NCI-H146 (cell line): ENCODE data around the gene GPR17.

Experiments
- DNase-seq: peaks from one replicate; lab custom pipeline; 2025; lab: John Stamatoyannopoulos, UW

Gene GPR17

DNA sequence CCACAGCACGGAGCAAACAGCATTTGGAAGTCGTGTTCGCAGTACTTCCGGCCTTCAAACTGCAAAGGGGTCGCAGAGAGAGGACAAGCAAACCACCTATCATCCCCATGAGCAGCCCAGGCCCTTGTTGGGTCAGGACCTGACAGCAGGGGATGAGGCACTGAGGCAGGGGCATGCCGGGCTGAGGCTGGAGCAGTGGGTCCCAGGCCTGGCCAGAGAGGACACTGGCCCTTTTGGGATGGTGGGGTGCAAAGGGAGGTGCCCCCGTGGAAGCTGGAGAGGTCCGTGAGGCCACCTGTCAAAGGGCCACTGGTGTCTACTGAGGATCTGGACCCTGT lies 8.9 kb downstream of the GPR17 start:
- no peak for DNase-seq

DNA sequence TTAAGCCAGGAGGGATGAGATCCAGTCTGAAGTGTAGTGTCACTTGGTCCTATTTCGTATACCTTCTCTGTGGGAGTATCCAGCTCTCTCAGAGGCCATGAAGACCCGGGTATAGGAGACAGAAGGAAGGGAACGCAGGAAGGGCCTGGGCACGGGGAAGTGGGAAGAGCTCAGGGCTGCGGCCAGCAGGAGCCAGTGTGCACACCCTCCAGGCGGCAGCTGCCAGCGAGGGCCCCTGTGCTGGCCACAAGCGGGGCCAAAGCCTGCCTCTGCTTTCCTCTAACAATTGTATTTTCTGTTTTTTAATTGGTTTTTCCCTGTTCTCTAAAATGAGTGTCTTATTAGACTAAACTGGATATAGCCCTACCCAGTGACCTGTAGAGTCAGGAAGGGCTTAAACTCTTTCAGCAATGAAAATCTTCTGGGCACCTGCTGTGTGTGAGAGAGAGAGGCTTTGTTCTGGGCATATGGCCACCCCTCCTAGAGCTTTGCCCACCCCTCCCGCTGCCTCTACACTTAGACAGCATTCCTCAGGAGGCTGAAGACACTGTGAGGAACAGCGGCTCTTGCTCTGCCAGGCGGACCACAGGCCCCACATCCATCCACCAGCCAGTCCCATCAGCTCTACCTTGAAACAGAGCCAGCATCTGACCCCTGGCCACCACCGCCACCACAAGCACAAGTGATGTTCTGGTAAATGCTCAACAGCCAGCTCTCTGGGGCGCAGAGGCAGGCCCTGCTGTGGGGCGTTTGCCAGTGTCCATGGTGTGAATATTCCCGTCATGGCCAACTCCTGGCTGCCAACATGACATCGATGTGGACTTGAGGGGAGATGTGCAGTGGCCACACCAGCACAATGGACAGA lies 9.5 kb downstream of the GPR17 start:
- no peak for DNase-seq

DNA sequence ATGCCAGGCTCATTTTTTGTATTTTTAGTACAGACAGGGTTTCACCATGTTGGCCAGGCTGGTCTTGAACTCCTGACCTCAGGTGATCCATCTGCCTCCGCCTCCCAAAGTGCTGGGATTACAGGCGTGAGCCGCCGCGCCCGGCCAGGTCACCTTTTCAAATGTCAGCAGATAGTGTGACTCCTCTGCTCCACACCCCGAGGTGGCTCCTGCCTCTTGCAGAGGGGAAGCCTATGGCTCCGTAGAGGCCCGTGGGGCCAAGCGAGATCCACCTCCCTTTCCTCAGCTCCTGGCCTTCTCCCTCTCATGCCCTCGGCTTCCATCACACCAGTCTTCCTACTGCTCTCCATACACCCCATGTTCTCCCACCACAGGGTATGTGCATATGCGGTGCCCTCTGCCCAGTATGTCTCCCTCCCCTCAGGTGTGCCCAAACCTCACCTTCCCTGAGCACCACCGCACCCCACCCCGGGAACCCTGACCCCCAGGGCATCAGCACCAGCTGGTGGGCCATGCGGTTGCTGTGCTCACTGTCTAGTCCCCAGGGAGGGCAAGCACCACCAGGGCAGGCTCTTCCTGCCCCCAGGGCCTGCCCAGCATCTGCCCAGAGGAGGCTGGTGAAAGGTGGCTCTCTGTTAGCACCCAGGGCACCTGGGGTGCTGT lies 10.7 kb downstream of the GPR17 start:
- DNase-seq: no peak

DNA sequence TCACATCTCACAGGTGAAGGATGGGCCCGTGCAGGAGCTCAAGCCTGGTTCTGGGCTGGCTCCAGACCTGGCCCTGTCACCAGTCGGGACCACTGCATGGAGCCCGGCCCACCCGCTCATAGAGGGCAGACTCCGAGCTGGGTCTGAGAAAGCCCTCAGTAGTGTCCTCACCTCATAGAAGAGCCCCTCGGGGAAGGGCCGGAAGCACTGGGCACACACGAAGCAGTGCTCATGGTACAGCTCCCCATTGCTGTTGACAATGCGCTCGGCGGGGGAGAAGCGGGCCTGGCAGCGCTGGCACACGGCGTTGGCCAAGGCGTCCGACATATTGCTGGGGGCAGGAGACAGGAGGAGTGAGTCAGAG lies 11.3 kb downstream of the GPR17 start:
- no peak for DNase-seq

DNA sequence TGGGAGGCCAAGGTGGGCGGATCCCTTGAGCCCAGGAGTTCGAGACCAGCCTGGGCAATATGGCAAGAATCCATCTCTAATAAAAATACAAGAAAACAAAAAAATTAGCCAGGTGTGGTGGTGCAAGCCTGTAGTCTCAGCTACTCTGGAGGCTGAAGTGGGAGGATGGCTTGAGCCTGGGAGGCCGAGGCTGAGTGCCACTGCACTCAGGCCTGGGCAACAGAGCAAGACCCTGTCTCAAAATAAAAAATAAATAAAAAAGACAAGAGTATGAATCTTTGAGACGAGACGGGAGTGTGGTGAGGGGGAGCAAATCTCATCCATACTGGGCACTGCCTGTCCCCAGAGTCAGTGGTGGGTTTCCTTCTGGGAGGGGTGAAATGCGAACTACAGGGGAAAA lies 12.2 kb downstream of the GPR17 start:
- DNase-seq: no peak

DNA sequence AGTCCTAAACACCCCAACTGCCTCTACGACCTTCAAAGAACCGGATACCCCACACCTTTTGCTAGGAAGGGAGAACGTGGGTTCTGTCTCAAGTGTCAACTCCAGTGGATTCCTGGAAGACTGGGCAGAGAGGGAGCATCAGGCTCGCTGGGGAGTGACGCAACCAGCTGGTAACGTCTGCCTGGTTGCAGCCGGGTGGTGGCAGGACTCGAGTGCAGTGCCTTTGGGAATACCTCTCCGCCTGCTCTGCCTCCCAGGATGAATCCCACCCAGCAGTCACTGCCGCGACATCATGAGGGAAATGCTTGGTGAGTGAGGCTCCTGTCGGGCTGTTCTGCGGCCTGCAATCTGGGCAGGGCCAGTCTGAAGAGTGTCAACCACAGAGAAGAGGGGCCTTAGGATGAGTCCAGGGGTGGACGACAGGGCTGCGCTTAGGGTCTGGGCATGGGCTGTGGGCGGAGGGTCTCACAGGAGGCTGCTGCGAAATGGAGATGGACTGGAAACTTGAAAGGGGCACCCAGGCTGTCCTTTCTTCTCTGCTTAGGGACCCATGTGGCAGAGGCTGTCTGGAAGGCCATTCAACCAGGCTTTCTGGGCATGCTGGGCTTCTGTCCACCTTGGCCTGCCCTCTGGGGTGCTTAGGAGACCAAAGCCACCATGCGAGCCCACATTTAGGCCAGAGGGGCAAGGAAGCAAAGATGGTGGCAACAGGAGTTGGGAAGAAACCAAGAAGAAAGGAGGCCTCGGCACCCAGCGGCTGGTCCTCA lies 12.9 kb downstream of the GPR17 start:
- DNase-seq: no peak

DNA sequence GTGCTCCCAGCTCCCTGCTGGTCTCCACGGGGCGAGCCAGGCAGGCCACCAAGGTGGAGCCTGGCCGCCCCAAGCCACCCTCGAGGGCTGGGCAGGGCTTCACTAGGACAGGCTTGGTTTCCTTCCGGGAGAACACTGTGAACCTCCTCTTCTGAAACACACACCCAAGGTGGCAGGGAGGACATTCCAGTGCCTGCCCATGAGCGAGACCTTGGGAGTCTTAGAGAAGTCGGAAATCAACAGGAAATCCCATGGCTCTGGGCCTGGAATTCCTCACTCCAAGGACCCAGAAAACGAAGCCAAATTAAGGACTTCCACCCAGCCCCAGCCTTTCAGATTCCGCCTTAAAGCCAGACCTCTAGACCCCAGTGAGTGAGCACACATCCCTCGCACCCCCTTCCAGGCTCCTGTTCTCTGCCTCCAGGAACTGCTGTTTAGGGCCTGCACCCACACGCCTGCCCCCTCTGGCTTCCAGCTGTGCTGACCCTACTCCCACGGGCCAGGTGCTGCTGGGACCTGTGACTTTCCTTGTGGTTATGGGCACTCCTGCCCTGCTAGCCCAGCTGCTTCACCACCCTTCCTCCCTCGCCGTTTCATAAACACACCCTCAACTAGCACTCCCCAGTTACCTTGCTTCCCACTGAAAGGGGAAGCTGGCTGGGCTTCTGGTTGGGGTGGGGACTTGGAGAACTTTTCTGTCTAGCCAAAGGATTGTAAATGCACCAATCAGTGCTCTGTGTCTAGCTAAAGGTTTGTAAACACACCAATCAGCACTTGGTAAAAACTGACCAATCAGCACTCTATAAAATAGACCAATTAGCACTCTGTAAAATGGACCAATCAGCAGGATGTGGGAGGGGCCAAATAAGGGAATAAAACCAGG lies 13.7 kb downstream of the GPR17 start:
- DNase-seq: no peak

DNA sequence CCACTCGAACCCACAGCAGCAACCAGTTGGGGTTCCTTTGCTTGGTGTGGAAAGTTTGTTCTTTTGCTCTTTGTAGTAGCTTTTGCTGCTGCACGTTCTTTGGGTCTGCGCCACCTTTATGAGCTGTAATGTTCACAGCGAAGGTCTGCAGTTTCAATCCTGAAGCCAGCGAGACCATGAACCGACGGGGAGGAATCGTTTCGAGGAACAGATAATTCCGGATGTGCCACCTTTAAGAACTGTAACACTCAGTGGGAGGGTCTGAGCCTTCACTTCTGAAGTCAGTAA lies 14.3 kb downstream of the GPR17 start:
- no peak for DNase-seq

DNA sequence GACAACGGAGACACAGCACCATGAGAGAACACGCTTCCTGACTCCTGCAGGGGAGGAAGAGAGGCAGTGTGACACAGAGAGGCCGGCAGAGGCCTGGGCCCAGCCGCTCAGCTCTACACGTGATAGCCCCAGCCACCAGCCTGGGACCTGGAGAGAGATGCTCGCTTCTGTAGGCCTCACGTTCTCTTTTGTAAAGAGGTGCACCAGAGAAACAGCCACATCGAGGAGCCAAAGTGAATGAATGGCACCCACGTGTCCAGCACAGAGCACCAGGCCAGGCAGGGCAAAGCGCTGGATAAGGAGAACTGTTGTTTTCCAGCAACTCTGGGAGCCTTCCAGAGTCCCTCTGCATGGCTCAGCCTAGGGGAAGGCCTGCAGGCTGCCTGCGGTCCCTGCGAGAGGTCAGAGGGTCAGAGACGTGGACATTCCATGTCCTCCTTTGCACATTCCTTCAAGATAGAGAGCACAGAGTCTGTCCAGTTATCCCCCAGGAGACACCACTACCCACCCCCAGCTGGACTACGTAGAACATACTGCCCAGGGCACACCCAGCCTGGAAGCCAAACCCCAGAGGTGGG lies 15.2 kb downstream of the GPR17 start:
- DNase-seq: no peak

DNA sequence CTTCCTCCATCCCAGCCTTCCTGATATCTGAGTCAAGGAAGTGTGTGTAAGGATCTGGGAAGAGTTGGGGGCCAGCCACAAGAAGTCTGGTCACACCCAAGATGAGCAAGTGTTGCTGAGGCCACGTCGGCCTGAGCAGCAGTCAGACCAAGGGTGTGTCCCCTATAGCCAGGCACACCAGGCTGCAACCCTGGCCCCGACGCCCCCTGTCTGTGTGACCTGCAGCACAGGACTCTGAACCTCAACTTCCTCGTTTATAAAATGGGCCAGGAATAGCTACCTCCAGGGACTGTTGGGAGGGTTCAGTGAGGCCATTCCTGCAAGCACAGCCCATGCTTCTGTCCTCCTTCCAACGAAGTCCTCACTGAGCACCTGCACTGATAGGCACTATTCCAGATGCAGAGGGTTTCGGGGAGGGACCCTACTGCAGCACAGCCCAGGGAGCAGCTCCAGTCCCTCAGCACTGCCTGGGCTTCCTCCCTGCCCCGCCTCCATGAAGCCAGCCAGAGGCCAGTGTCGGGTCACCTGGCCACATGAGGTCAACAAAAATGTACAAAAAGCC lies 16.1 kb downstream of the GPR17 start:
- DNase-seq: no peak

DNA sequence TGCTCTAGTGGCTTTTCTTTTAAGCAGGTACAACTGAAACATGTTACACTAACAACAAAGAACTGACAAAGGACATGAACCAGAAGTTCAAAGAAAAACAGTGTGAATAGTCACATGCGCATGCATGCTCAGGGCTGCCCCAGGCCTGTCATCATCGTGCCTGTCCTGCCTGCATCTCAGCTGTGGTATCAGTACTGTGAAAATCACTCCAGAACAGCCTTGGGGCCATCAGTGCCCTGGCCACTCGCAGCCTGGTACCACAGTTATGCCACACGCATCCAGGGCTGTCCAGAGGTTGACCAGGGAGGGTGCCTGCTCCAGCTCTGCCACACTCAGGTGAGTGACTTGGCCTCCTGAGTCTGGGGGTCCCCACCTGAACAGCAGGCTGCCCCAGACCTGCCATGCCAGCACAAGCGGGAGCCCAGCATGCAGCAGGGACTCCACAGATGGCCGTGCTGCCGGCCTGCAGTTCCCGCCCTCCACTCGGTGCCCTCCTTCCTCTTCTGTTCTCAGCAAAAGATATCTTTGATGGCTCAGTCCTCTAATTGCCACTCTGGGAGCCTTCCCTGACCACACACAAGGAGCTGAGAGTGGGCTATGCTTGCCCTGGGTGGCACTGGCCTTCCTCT lies 17.1 kb downstream of the GPR17 start:
- DNase-seq: no peak

DNA sequence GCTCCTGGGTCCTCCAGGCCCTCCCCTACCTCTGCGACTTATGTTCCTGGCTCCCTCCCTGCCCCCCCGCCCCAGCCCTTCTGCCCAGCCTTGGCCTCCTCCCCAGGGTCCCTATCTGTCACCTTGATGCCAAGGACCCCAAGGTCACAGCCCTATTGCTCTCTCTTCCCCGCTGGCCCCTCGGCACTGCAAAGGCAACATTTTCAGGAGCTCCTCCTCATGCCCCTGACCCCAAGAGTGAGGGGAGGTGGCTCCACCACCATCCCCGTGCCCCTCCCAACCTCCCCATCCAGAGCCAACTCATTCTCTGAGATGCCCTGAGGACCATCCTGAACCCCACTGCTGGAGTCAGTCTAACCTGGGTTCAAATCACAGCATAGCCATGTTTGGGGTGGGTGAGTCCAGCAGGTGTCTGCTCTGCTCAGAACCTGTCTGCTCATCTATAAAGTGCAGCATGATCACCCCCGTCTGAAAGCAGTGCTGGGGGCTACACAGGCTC lies 17.7 kb downstream of the GPR17 start:
- no peak for DNase-seq

DNA sequence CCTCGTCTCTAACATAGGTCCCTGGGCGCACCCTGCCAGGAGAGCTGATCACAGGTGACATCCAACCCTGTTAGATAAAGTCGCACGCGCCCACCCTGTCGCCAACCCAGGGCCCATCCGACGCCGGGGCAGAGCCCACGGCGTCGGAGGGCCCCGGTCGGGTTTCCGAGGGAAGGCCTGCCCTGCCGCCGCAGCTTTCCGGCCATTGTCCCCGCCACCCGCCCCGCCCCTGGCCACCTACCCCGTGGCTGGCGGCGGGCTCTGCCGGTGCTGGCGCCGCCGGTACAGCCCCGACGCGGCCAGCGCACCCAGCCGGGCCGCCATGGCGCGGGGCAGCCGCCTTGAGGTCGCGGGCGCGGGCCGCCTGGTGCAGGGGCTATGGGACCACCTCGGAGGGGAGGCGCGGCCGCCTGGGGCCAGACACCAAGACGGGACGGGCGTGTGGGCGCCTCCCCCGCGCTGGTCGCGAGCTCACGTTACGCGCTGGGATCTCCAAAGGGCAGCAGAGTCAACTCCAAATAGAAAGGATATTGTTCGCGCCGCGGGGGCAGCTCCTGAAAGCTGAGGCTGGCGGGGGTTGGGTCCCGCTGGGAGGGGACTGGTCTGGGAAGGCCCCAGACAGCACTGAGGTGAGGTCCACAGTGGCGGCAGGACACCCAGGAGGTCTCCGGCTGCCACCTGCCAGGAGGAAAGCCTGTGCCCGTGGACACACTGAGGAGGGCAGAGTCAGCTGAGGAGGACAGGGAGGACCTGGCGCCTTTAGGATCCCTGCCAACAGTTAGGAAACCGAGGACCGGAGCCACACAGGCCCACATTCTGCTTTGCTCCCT lies 18.3 kb downstream of the GPR17 start:
- no peak for DNase-seq

DNA sequence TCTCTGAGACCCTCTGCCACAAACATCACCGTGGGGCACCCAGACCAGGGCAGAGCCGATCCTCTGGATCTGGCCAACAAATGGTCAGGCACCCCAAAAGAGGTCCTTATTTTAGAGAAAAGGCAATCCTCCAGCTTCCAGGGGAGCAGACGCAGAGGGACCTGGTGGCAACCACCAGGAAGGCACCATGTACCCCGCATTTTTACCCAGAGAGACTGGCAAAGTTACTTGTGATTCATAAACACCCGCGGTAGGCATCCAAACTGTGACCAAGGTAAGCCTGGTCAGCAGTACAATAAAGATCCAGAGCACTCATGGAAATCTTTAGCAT lies 18.9 kb downstream of the GPR17 start:
- DNase-seq: no peak

DNA sequence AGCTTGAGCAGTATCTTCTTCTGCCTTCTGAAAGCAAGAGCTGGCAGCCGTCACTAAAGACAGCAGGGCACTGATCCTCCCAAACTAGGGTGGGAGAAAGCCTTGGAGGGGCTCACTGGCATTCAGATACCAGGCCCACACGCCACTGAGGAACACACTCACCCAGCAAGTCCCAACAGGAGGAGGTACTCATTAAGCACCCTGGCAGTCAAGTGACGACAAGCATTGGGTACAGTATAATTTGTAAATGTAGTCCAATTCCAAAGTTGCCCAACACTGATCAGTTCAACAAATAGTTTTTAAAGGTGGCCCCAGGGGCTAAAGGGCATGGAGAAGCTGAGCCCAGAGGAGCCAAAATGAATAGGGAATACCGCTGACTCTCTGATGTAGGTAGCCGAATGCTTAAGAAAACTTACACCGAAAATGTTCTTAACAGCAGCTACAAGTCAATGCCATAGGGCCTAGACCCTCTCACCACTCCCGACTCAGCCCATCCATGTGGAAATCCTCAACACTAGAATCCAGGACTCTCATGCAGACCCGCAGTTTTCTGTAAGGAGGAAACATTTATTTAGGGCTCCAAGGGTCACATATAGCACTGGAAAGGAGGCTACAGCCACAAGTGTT lies 19.4 kb downstream of the GPR17 start:
- DNase-seq: no peak

DNA sequence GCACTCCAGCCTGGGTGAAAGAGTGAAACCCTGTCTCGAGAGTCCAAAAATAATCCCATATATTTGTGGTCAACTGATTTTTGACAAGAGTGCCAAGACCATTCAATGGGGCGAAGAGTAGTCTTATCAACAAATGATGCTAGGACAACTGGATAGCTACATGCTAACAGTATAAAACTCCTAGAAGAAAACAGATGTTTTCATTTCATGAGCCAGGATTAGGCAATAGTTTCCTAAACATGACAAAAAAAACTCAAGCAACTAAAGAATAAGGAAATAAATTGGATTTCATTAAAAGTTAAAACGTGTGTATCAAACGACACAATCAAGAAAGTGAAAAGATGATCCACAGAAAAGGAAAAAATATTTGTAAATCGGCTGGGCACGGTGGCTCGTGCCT lies 23.1 kb downstream of the GPR17 start:
- no peak for DNase-seq

DNA sequence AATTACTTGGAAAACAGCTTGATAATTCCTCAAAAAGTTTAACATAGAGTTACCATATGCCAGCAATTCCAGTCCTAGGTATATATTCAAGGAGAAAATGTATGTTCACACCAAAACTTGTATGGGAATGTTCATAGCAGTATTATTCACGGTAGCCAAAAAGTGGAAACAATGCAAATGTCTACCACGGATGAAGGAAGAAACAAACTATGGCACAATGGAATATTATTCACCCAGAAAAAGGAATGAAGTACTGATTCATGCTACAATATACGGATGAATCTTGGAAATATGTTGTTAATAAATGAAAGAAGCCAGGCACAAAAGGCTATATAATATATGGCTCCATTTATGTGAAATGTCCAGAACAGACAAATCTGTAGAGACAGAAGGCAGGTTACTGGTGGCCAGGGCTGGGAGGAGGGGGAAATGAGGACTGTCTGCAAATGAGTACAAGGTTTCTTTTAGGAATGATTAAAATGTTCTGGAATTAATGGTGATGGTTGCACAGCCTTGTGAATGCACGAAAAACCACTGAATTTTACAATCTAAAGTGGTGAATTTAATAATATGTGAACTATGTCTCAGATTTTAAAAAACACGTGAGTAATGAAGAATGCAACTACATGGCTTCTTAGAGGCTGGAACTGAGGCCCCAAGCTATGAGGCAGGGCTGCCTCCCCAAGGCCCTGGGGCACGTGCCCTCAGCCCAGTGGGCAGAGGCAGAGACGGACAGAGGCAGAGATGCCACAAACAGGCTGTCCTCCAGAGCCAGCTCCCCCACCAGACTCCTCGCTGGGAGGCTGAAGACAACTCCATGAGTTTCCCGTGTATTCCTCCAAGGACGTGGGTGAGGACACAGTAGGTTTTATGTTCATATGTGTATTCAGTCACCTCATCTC lies 24.4 kb downstream of the GPR17 start:
- DNase-seq: no peak

DNA sequence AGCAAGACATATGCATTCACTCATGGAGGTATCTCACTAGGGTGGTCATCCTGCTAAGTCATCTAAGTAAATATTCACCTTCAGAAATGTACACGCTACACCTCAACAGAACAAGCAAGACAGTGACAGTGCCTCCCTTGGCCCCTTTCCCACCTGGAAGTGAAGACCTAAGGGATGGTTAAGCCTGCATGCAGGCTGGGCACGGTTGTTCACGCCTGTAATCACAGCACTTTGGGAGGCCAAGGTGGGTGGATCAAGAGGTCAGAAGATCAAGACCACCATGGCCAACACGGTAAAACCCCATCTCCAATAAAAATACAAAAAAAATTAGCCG lies 25.0 kb downstream of the GPR17 start:
- no peak for DNase-seq
